Skeletal muscle tissue (tissue), 4 donors: ENCODE measurements around the gene GEMIN8. TPM values are rescaled to one million over a fixed set of nuclear protein-coding genes. Genes with fewer than 3 reads are reported as not detected.

Source experiments
- H3K27ac ChIP-seq: one replicate; pipeline ENCODE4 v1.7.0; 2013; ENCODE audit warnings: mild to moderate bottlenecking, low read depth, low read length, inconsistent platforms
- H3K27me3 ChIP-seq, 3 donors: one replicate each; pipeline ENCODE4 v1.7.0; 2013; ENCODE audit warnings: low read length in 3 of 3; ENCODE audit not compliant: control insufficient read depth in 3 of 3, insufficient read depth in 3 of 3
- H3K36me3 ChIP-seq, 3 donors: one replicate each; pipeline ENCODE4 v1.7.0; 2013; ENCODE audit warnings: low read length in 3 of 3; ENCODE audit not compliant: control insufficient read depth in 3 of 3, insufficient read depth in 3 of 3
- H3K4me1 ChIP-seq, 3 donors: one replicate each; pipeline ENCODE4 v1.7.0; 2013; ENCODE audit warnings: low read length in 3 of 3, mild to moderate bottlenecking in 3 of 3; ENCODE audit not compliant: control insufficient read depth in 3 of 3, insufficient read depth in 3 of 3
- H3K4me3 ChIP-seq, 3 donors: one replicate each; pipeline ENCODE4 v1.7.0; 2013; ENCODE audit warnings: low read length in 3 of 3
- H3K9ac ChIP-seq, 3 donors: one replicate each; pipeline ENCODE4 v1.7.0; 2013; ENCODE audit warnings: low read length in 3 of 3, mild to moderate bottlenecking in 3 of 3, moderate library complexity in 2 of 3, low read depth in 1 of 3
- H3K9me3 ChIP-seq, 3 donors: one replicate each; pipeline ENCODE4 v1.7.0; 2013; ENCODE audit warnings: low read length in 3 of 3; ENCODE audit not compliant: control insufficient read depth in 3 of 3
- total RNA-seq: library from RNA; depleted of rRNA; stranded (reverse); fragments of >200 nt; gene quantifications from one replicate; pipeline ENCODE4 v1.2.3, GENCODE V29; 2014
- donor health status: Osteomylitis.

GEMIN8 gene
- total RNA-seq, 1 donor from 2014 or later, result 13.0 TPM

- no peaks in the 10 kb centered on the region for H3K36me3 ChIP-seq
- H3K27ac ChIP-seq, result no peak overlapping the region
- no peaks in the 10 kb centered on the region for H3K9me3 ChIP-seq
- H3K27me3 ChIP-seq, result peaks cover 0 to 2% (median 0%) of the 10 kb centered on the region in 3 donors
- H3K4me3 ChIP-seq, result no peak overlapping the region
- H3K4me1 ChIP-seq, result no peaks in the 10 kb centered on the region
- no peak overlapping the region for H3K9ac ChIP-seq
Measured at GRCh38 chrX:13996650-13997049, 33.0 kb downstream of the GEMIN8 start.

GRCh38 chrX:13994536-13995080, 35.1 kb downstream of the GEMIN8 start:
- Histone ChIP-seq H3K9ac (no peak overlapping the region), H3K9me3 (no peaks in the 10 kb centered on the region), H3K27me3 (peaks cover 0 to 2% (median 0%) of the 10 kb centered on the region in 3 donors), H3K4me3 (no peak overlapping the region), H3K27ac (no peak overlapping the region), H3K4me1 (no peaks in the 10 kb centered on the region), H3K36me3 (no peaks in the 10 kb centered on the region)

- Histone ChIP-seq H3K9ac (no peak overlapping the region), H3K4me3 (no peak overlapping the region), H3K9me3 (no peaks in the 10 kb centered on the region), H3K27me3 (peaks cover 0 to 2% (median 0%) of the 10 kb centered on the region in 3 donors), H3K27ac (no peak overlapping the region), H3K36me3 (no peaks in the 10 kb centered on the region), H3K4me1 (no peaks in the 10 kb centered on the region)
Measured at GRCh38 chrX:13994104-13994503, 35.6 kb downstream of the GEMIN8 start.

- Histone ChIP-seq H3K4me1 (no peaks in the 10 kb centered on the region), H3K27me3 (peaks cover 0 to 5% (median 0%) of the 10 kb centered on the region in 3 donors), H3K36me3 (no peaks in the 10 kb centered on the region), H3K4me3 (no peak overlapping the region), H3K9ac (no peak overlapping the region), H3K27ac (no peak overlapping the region), H3K9me3 (no peaks in the 10 kb centered on the region)
Measured at GRCh38 chrX:13990126-13990800, 39.4 kb downstream of the GEMIN8 start.

GRCh38 chrX:13985697-13986435, 43.8 kb downstream of the GEMIN8 start:
- no peaks in the 10 kb centered on the region for H3K4me1 ChIP-seq
- H3K9me3 ChIP-seq, result no peaks in the 10 kb centered on the region
- no peak overlapping the region for H3K27ac ChIP-seq
- H3K36me3 ChIP-seq, result no peaks in the 10 kb centered on the region
- no peak overlapping the region for H3K4me3 ChIP-seq
- no peak overlapping the region for H3K9ac ChIP-seq
- H3K27me3 ChIP-seq, result peaks cover 0 to 3% (median 0%) of the 10 kb centered on the region in 3 donors

GRCh38 chrX:13983734-13984133, 46.0 kb downstream of the GEMIN8 start:
- Histone ChIP-seq H3K27me3 (peaks cover 0 to 3% (median 0%) of the 10 kb centered on the region in 3 donors), H3K9ac (no peak overlapping the region), H3K9me3 (no peaks in the 10 kb centered on the region), H3K4me1 (no peaks in the 10 kb centered on the region), H3K36me3 (no peaks in the 10 kb centered on the region), H3K27ac (no peak overlapping the region), H3K4me3 (no peak overlapping the region)

DNA sequence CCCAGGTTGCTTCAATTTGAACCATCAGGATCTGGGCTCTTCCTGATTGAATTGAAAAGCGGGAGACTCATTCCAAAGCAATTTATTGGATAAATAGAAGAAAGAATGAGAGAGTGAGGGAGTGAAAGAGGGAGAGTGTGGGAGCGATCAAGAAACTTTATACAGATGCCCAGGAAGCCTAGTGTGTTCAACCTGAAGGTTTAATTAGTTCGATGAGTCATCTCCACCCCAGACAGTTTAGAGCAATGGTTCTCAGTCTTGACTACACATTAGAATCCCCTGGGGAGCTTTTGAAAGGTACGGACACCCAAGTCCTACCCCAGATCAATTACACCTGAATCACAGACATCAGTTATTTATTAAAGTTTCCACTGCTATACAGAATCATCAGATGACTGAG, 61.5 kb downstream of the GEMIN8 start:
- H3K4me3 ChIP-seq, result no peak overlapping the region
- no peaks in the 10 kb centered on the region for H3K4me1 ChIP-seq
- no peak overlapping the region for H3K9ac ChIP-seq
- H3K36me3 ChIP-seq, result no peaks in the 10 kb centered on the region
- H3K9me3 ChIP-seq, result no peaks in the 10 kb centered on the region
- no peaks in the 10 kb centered on the region for H3K27me3 ChIP-seq
- H3K27ac ChIP-seq, result no peak overlapping the region

DNA sequence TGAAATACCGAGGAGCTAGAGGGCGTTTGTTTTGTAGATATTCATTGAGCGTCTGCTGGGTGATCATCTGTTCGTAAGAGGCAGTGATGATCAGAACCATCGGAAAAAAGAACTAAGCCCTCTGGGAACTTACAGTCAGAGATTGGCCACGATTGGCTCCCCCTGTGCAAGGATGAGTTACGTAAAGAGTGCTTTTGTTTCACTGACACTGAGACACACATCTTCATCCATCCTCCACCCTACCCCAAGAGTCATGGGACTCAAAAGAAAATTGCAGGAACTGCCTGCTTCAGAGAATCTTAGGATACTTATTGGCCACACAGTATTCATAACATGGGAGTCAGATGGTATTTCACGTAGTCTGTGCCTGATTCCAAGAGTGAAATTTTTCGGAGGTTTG, 62.1 kb downstream of the GEMIN8 start:
- Histone ChIP-seq H3K4me3 (no peak overlapping the region), H3K36me3 (no peaks in the 10 kb centered on the region), H3K27me3 (no peaks in the 10 kb centered on the region), H3K4me1 (no peaks in the 10 kb centered on the region), H3K9ac (no peak overlapping the region), H3K9me3 (no peaks in the 10 kb centered on the region), H3K27ac (no peak overlapping the region)

DNA sequence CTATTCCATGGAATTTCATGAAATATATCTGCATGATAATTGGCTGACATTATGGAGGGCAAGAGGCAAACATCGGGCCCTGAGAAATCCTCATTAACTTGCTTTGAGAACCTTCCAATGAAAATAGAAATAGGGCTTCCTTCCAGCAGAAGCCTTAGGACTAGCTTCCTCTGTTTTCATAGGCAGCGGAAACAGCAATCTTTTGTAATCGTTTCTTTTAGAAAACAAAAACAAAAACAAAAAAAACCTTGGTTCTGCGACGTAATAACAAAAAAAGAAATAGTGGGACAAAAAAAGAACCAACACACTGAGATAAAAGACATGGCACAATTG, 62.9 kb downstream of the GEMIN8 start:
- H3K36me3 ChIP-seq, result no peaks in the 10 kb centered on the region
- no peak overlapping the region for H3K9ac ChIP-seq
- H3K4me1 ChIP-seq, result no peaks in the 10 kb centered on the region
- no peak overlapping the region for H3K27ac ChIP-seq
- no peak overlapping the region for H3K4me3 ChIP-seq
- H3K27me3 ChIP-seq, result no peaks in the 10 kb centered on the region
- H3K9me3 ChIP-seq, result peaks cover 0 to under 1% (median 0%) of the 10 kb centered on the region in 3 donors

- H3K36me3 ChIP-seq, result no peaks in the 10 kb centered on the region
- no peak overlapping the region for H3K4me3 ChIP-seq
- no peak overlapping the region for H3K27ac ChIP-seq
- no peak overlapping the region for H3K9ac ChIP-seq
- H3K9me3 ChIP-seq, result peaks cover 0 to 4% (median 0%) of the 10 kb centered on the region in 3 donors
- no peaks in the 10 kb centered on the region for H3K4me1 ChIP-seq
- no peaks in the 10 kb centered on the region for H3K27me3 ChIP-seq
Measured at GRCh38 chrX:13966071-13966792, 63.5 kb downstream of the GEMIN8 start.
